Keratinocyte (primary cell): ENCODE data around the gene KRT73. TPM values are rescaled to one million over a fixed set of nuclear protein-coding genes. Genes with fewer than 3 reads are reported as not detected.

Experiments
- DNase-seq: peaks from one replicate; pipeline ENCODE4 v3.0.0-alpha.2; 2011; ENCODE audit warnings: low read depth, missing footprints, low spot score
- FAIRE-seq: peaks from 2 replicates; lab custom pipeline; 2011; peaks lifted over from hg19 to GRCh38; lab: Jason Lieb, UNC
- H2AFZ ChIP-seq: 2 replicates; pipeline ENCODE4 v1.6.0; 2012; ENCODE audit warnings: low read length, control low read depth, inconsistent platforms; ENCODE audit not compliant: control insufficient read depth
- H3K27ac ChIP-seq: 2 replicates; pipeline ENCODE4 v1.5.1; 2011; ENCODE audit warnings: low read length; ENCODE audit not compliant: control insufficient read depth, insufficient read depth
- H3K27me3 ChIP-seq: 3 replicates; pipeline ENCODE4 v1.6.0; 2011; ENCODE audit warnings: low read length; ENCODE audit not compliant: control insufficient read depth, insufficient read depth; ENCODE audit errors: extremely low read depth
- H3K36me3 ChIP-seq, 2 experiments: 2 replicates in 1 of 2; 3 replicates in 1 of 2; pipeline ENCODE4 v1.5.1; 2011; ENCODE audit warnings: low read length in 2 of 2, mild to moderate bottlenecking in 1 of 2; ENCODE audit not compliant: control insufficient read depth in 2 of 2, insufficient read depth in 2 of 2; ENCODE audit errors: extremely low read depth in 1 of 2
- H3K4me1 ChIP-seq: 3 replicates; pipeline ENCODE4 v1.5.1; 2011; ENCODE audit warnings: low read length; ENCODE audit not compliant: control insufficient read depth, insufficient read depth; ENCODE audit errors: extremely low read depth
- H3K4me2 ChIP-seq: 3 replicates; pipeline ENCODE4 v1.6.0; 2011; ENCODE audit warnings: low read depth, low read length; ENCODE audit not compliant: control insufficient read depth, insufficient read depth; ENCODE audit errors: extremely low read depth
- H3K4me3 ChIP-seq, 3 experiments: fragments of 200-600 bp in 1 of 3; sonication (generic) in 1 of 3; 2 replicates in 2 of 3; 3 replicates in 1 of 3; pipeline ENCODE4 v1.5.1; 2011 to 2016; ENCODE audit warnings: low read length in 3 of 3, mild to moderate bottlenecking in 3 of 3, control low read depth in 2 of 3, inconsistent platforms in 1 of 3, low read depth in 1 of 3, mixed read lengths in 1 of 3, mixed run types in 1 of 3, moderate library complexity in 1 of 3; ENCODE audit not compliant: control insufficient read depth in 2 of 3, insufficient read depth in 2 of 3; ENCODE audit errors: extremely low read depth in 1 of 3
- H3K79me2 ChIP-seq: 2 replicates; pipeline ENCODE4 v1.6.0; 2012; ENCODE audit warnings: low read length; ENCODE audit not compliant: control insufficient read depth, insufficient read depth
- H3K9ac ChIP-seq: 3 replicates; pipeline ENCODE4 v1.6.0; 2011; ENCODE audit warnings: low read length; ENCODE audit not compliant: control insufficient read depth, insufficient read depth; ENCODE audit errors: extremely low read depth
- H3K9me1 ChIP-seq: 3 replicates; pipeline ENCODE4 v1.6.0; 2011; ENCODE audit warnings: low read length; ENCODE audit not compliant: control insufficient read depth, insufficient read depth; ENCODE audit errors: extremely low read depth
- H3K9me3 ChIP-seq: 2 replicates; pipeline ENCODE4 v1.5.1; 2012; ENCODE audit warnings: low read depth, low read length; ENCODE audit not compliant: control insufficient read depth
- H4K20me1 ChIP-seq: 3 replicates; pipeline ENCODE4 v1.6.0; 2011; ENCODE audit warnings: low read length; ENCODE audit not compliant: control insufficient read depth, insufficient read depth; ENCODE audit errors: extremely low read depth
- EZH2 ChIP-seq: IDR thresholded peaks from one replicate; pipeline ENCODE4 v1.6.1; 2012; ENCODE audit warnings: inconsistent platforms, mild to moderate bottlenecking, low read length, moderate library complexity
- dilution Hi-C: fragments of 300-500 bp; cut with MboI; formaldehyde crosslinking; loops from one replicate; pipeline ENCODE4 v1.7.0; 2020; ENCODE audit warnings: low sequenced_read_pairs; ENCODE audit not compliant: extremely low pct_ligation_motif_present
- polyA plus RNA-seq, 5 experiments: library from polyadenylated mRNA; depleted of rRNA in 3 of 5; stranded (reverse) in 3 of 5; stranded (forward) in 1 of 5; unstranded in 1 of 5; fragments of >200 nt; gene quantifications; 1 replicate in 1 of 5; 2 replicates in 3 of 5; 3 replicates in 1 of 5; pipeline versions ENCODE4 v1.2.1 to v1.2.3, GENCODE V29; 2011 to 2012; ENCODE audit warnings: missing spikeins in 2 of 5, low read depth in 1 of 5, low replicate concordance in 1 of 5
- TF ChIP-seq, protein P1 (sequence below), 3 experiments: IDR thresholded peaks in 1 of 3; conservative IDR thresholded peaks in 1 of 3; optimal IDR thresholded peaks in 1 of 3; 2 replicates in 2 of 3; 3 replicates in 1 of 3; pipeline versions ENCODE3 to v1.5.1; 2011; ENCODE audit warnings: low read length in 3 of 3, mild to moderate bottlenecking in 3 of 3, moderate library complexity in 2 of 3, control low read depth in 1 of 3, inconsistent platforms in 1 of 3; ENCODE audit not compliant: insufficient read depth in 2 of 3; ENCODE audit errors: extremely low read depth in 1 of 3

KRT73 gene
- polyA plus RNA-seq, 1 donor (not counting 4 experiments of a cell fraction or from before 2014, with no cell fraction given) = 0.03 TPM

DNA sequence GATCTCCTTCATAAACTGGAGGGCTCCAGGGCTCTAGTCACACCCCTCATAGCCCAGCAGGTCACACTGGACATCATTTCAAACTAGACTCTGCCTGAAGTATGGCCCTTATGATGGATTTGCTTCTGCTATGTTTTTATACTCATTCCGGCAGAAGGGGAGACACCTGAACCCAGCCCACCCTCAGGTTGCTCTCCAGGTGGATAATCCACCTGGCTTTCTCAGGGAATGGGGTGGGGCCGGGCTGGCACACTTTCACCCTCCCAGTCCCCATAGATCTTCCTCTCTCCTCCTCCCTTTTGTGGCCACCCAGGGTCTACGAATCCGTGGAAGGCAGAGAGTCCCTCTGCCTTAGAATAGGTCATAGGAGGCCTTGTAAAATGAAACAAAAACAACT, 9.8 kb upstream of the KRT73 start:
- Histone ChIP-seq H4K20me1 (no peaks in the 10 kb centered on the region), H3K4me1 (no peaks in the 10 kb centered on the region), H3K9me1 (peaks cover 3% of the 10 kb centered on the region), H3K4me2 (no peak overlapping the region), H3K9me3 (no peaks in the 10 kb centered on the region), H2AFZ (no peak overlapping the region), H3K4me3 (no peak overlapping the region), H3K27me3 (peaks cover 46% of the 10 kb centered on the region), H3K36me3 (no peaks in the 10 kb centered on the region), H3K9ac (no peak overlapping the region), H3K27ac (no peak overlapping the region), H3K79me2 (no peaks in the 10 kb centered on the region)
- FAIRE-seq (no peak), DNase-seq (no peak)
- no peak for TF ChIP-seq EZH2
- TF ChIP-seq, protein P1, sequence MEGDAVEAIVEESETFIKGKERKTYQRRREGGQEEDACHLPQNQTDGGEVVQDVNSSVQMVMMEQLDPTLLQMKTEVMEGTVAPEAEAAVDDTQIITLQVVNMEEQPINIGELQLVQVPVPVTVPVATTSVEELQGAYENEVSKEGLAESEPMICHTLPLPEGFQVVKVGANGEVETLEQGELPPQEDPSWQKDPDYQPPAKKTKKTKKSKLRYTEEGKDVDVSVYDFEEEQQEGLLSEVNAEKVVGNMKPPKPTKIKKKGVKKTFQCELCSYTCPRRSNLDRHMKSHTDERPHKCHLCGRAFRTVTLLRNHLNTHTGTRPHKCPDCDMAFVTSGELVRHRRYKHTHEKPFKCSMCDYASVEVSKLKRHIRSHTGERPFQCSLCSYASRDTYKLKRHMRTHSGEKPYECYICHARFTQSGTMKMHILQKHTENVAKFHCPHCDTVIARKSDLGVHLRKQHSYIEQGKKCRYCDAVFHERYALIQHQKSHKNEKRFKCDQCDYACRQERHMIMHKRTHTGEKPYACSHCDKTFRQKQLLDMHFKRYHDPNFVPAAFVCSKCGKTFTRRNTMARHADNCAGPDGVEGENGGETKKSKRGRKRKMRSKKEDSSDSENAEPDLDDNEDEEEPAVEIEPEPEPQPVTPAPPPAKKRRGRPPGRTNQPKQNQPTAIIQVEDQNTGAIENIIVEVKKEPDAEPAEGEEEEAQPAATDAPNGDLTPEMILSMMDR (optimal IDR thresholded peaks at IDR 0.05 in 1 of 3, IDR thresholded peaks at IDR 0.05 in 1 of 3, conservative IDR thresholded peaks at IDR 0.05 in 1 of 3; ENCODE audit: extremely low read depth in 1 of 3, insufficient read depth in 2 of 3, low read length in 3 of 3) = no peak
- dilution Hi-C loops = no loop called here

DNA sequence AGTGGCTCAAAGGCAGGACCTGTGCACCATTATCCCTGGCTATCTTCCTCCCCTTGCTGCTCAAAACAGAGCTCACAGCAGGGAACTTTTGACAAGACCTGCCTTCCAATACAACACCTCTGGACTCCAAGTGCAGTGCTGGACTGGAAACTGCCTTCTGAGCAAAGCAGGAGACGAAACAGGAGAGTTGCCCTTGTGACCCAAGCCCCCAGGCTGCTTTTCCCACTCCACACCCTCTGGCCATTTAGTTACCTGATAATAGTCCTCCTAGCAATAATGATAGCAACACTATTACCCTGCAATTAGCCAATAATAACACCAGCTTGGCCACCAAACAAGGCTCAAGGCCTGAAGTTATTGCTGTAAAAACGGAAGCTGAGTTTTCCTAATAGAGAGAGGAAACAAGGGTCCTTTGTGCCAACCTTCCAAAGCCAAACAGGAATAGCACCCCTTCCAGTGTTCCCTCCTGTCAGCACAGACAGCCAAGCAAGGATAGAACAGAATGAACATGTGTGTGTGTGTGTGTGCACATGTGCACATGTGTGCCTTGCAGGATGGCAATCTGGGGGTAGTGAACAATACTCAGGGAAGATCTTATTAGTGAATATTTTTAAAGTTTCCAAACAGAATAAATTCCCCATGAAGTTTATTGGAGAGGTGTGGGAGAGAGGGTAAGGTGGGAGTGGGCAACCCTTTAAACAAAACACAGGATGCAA, 9.2 kb upstream of the KRT73 start:
- Histone ChIP-seq H3K36me3 (no peaks in the 10 kb centered on the region), H3K4me2 (no peak overlapping the region), H2AFZ (no peak overlapping the region), H3K9me1 (peaks cover 3% of the 10 kb centered on the region), H3K9ac (no peak overlapping the region), H3K4me1 (no peaks in the 10 kb centered on the region), H4K20me1 (no peaks in the 10 kb centered on the region), H3K27me3 (peaks cover 46% of the 10 kb centered on the region), H3K27ac (no peak overlapping the region), H3K9me3 (no peaks in the 10 kb centered on the region), H3K4me3 (no peak overlapping the region), H3K79me2 (no peaks in the 10 kb centered on the region)
- FAIRE-seq = no peak
- dilution Hi-C loops = no loop called here
- DNase-seq = no peak
- no peak for TF ChIP-seq EZH2
- TF ChIP-seq, protein P1 (optimal IDR thresholded peaks at IDR 0.05 in 1 of 3, IDR thresholded peaks at IDR 0.05 in 1 of 3, conservative IDR thresholded peaks at IDR 0.05 in 1 of 3; ENCODE audit: extremely low read depth in 1 of 3, insufficient read depth in 2 of 3, low read length in 3 of 3) = no peak
